ACHN (cell line): ENCODE data around the gene GJD4.
A peak's percentile ranks its signal among the peaks of the same experiment; 100 is the strongest.

ENCODE experiments used
- DNase-seq: peaks from one replicate; pipeline ENCODE4 v3.0.0-alpha.2; 2015
- in situ Hi-C: cut with HindIII; loops from 2 replicates; pipeline ENCODE4 v1.10.0; 2017; ENCODE audit warnings: low sequenced_read_pairs, low pct_ligation_motif_present, low pct_unique_long_range_greater_than_20kb

GJD4 gene

DNA sequence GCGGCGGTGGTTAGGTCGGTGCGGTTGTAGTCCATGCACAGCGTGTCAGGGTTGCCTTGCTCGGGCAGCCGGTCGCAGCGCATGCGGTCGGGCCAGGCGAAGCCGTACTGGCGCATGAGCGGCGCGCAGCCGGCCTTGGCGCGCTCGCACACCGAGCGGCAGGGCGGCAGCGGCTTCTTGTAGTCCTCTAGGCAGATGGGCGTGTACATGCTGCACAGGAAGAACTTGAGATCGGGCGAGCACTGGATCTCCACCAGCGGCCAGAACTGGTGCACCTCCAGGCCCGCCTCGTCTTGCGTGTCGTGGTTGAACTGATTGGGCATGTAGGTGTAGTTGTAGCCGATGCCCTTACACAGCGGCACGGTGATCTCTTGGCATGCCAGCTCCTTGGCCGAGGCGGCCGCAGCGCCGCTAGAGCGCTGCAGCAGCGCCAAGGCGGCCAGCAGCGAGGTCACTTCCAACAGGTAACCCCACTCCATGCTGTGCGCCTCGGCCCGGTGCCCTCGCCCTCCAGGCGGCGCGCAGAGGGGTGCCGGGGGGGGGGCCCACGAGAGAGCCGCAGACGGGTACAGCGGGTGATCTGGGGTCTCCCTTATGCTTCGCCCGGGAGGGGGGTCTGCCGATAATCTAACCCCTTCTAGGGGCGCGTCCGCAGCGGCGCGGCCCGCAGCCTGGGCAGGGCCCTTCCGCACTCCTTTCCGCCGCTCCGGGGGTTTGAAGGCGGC lies 36.0 kb downstream of the GJD4 start:
- in situ Hi-C loops: loop anchor here (25.0 kb wide), 1 partner anchor 1146 kb away; no protein-coding TSS in a partner anchor
- peak; percentile 65 for DNase-seq

DNA sequence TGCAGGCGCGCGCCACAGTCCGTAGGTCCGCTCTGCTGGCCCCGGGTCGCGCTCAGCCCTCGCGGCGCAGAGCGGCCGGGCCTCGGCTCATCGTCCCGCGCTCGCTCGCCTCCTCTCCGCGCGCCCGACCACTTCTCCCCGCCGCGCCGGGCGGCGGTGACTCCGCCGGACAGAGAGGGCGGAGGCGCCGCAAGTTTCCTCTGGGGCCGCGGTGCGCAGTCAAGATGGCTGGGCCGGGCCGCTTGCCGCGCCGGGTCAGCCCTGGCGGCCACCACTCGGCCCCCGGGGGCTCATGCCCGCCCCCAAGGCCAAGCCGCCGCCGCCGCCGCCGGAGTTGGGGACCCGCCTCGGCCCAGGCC lies 36.5 kb downstream of the GJD4 start:
- in situ Hi-C loops: loop anchor here (25.0 kb wide), 1 partner anchor 1146 kb away; no protein-coding TSS in a partner anchor

DNA sequence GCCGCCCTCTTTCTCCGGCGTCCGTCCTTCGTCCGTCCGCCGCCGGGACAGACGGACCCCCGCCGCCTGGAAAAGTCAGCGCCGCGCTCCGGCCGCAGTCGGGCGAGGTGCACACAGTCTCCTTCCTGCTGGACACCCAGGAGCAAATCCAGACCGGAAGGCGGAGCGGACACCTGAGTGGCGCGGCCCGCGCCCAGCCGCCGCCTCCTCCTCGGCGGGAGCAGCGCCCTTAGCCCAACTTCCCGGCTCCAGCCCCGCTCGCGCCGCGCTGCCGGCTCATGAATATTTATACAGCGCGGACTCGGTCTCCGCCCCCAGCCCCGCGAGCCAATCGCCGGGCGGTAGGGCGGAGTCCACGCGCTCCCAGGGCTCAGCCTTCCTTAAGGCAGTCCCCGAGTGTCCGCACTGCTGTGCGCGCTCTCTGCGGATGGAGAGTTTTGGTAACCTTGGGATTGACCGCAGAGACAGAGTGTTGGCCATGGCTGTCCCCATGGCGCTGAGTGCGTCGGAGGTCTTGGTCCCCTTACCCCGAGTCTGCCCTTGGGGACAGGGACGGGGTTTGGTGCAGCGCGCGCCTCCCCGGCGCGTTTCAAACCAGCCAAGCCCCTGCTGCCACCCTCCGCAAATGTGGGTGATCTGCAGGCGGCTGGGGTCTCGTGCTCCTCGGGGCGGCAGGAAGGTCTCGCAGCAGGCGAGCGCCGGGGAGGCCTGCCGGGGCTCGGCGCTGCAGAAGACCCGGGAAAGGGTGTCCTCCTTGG lies 37.1 kb downstream of the GJD4 start, which contains the start of gene FZD8:
FZD8 (minus strand) TSS at position 262 of the 758 bp plus-strand sequence. CDS start 867 bp downstream, outside the sequence.
- in situ Hi-C loops: loop anchor here (25.0 kb wide), 1 partner anchor 1145 kb away; no protein-coding TSS in a partner anchor
- DNase-seq: peak; percentile 85

More for the DNA sequence above, 36.5 kb downstream of the GJD4 start:
- DNase-seq: peak; percentile 19

DNA sequence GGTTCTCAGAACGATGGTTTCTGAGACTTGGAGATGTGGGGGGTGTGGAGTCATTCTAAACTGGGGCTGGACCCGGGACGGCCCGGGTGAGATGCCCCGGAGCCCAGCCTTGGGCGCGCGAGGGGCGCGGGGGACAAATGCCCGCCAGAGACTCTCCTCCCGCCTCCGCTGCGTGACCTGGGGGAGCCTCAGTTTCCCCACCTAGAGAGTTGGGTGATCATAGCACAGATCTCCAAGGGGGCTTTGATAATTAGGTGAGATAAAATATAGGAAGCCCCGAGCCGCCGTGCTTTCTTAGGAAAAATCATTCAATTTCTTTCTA lies 37.6 kb downstream of the GJD4 start:
- in situ Hi-C loops: loop anchor here (25.0 kb wide), 1 partner anchor 1145 kb away; no protein-coding TSS in a partner anchor
- no peak for DNase-seq

DNA sequence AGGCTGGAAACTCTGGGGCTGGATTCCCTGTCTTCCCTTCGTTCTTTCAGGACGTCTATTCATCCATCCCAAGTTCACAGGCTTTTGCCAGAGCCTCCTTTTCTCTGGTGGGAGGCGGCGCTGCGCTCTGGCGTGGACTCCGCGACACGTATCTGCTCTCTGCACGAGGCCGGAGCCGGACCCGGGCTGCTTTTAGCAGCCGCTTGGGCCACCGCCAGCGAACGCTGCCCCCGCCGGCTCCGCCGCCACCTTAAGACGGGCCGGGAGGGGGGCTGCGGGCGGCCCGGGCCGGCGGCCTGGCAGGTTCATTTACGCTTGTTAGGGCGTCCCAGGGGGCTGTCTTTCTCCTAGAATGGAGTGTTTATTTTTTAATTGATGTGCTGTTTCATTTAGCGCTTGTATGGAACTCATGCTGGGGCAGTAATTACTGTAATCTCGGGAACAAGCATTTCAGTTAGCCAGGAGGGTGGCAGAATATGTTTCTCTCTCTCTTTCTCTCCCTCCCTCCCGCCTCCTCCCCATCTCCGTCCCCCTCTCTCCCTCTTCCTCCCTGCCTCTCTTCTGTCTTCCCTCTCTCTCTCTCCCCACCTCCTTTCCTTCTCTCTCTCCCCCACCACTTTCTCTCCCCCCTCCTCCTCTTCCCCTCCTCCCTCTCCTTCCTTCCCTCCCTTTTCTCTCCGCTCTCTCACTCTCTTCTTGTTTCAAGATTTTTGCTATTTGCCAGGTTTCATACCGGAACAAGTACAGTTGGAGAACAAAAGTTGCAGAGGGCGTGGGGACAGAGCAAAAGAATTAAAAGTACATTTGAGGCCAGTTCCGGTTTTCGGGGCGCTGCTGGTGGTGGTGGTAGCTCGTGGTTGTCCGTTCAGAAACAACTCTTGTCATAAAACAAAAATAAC lies 38.3 kb downstream of the GJD4 start:
- peak; percentile 2 for DNase-seq
- in situ Hi-C loops: loop anchor here (25.0 kb wide), 1 partner anchor 1144 kb away; no protein-coding TSS in a partner anchor

DNA sequence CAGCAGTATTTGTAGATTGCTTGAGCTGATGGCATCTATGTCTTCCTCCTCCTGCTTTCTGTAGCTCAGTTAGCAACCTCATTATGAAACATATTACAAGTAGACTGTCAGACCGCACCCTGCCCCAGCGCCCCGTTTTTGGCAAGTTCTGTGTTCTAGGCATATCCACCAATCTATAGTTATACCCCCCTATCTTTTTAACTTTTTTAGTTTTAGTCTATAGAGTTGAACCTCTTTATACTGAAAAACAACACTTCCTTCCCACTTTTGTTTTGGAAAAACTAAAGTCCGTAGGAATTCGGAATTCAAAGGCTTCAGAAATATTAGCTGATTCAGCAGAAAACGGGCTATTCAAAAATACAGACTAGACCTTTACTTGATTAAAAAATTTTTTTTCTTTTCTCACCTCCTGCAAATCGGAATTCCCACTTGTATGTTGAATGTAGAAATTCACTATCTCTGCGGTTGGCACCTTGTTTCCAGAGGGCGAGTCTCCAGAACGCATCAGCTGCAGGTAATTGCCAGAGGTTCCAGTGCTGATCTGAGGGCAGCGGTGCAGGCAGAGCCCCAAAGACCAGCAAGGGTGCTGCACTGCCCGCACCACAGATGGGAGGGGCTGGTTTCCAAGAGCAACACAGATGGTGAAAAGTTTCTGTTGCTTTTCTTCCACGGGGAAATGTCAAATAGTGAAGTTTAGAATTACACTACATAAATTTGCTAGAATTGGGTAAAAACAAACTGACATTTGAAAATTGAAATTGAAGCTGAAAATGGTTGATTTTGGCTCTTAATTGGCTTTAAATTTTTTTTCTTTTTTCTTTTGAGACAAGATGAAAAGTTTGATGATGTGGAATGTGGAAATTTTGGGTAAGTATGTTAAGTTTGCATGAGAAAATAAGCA lies 39.2 kb downstream of the GJD4 start:
- no peak for DNase-seq
- in situ Hi-C loops: loop anchor here (25.0 kb wide), 1 partner anchor 1143 kb away; no protein-coding TSS in a partner anchor

DNA sequence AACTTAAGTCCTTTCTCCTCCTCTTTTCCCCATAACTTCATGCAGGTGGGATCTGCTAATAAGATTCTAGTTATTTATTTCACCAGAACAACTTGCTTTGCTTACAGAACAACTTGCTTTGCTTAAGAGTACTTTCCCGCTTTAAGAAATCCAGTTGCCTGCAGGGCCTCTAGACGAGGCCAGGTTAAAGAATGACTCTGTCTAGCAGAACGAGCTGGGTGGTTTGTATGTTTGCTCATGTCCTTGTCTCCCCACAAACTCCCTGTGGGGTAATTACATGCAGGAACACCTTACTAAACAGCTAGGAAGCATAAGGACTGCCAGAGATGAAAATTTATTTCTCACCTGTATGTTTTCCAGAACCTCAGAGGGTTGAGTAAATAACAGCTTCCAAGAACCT lies 45.8 kb downstream of the GJD4 start:
- in situ Hi-C loops: no loop called here
- no peak for DNase-seq

DNA sequence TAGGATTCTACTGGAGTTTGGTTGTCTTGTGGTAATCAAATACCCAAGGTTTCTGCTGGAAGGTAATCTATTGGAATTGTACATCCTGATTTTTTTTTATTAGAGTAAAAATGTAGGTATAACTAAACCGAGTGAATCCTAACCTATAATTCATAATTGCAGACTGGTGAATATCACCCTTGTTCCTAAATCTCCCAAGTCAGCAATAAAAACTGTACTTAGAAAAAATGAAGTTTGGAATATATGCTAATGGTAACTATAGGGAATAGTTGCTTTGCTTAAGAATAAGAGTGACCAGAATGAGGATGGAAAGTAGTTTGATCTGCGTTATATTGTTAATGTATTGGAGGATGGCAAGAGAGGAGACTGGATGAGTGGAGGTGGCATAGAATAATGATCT lies 47.7 kb downstream of the GJD4 start:
- no peak for DNase-seq
- in situ Hi-C loops: no loop called here

DNA sequence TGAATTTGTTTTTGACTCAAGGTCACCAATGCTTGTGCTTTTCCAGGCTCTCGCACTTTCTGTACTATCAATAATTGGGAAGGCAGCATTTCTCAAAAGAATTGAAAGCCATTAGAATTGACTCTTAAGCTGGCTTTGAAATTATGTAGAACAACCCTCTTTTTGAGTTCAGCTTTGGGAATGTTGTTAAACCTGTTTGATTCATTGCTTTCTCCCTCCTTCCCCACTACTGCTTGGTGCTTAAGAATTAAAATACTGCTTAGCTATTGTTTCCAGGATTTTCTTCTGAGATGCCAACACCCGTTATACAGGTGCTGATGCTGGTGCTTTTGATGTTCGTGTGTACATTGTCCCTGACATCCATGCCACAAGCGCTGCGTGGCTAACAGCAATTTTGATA lies 52.5 kb downstream of the GJD4 start:
- in situ Hi-C loops: no loop called here
- DNase-seq: no peak
